GM21737 (cell line): ENCODE data around the gene HOXA10.

Experiments
- ATAC-seq: cut with Tn5 transposase; IDR thresholded peaks from one replicate; pipeline ENCODE4 v1.9.1; 2021; ENCODE audit warnings: mild to moderate bottlenecking, moderate library complexity; ENCODE audit not compliant: unreplicated experiment

Gene HOXA10

DNA sequence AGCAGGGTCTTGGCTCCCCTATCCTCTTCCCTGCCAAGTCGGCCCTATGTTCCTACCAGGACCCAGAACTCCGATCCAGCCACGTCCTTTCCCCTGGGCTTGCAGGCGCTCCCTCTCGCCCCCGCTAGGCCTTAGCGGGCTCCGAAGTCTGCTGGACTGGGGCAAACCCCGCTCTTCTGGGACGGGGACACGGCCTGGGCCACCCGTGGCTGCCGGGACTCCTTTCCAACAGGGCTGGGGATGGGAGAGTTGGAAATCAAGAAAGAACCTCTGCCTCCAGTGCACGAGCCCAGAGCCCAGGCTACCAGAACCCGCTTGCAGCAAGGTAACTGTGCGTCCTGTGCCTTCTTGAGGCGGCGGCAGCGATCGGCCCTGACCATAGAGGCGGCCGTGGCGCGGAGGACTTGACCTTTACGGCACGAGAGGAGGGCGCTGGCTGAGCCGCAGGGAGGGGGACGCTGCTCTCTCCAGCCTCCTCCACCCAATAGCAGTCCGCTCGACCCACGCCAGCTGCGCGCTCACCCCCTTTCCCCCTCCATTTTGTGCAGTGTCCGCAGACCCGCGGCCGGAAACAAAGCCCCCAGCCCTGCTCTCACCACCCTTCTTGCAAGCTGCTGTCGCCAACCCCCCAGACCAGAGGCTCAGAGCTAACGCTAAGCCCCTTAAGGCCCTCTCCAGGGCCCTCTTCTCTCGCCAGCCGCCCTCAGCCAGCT, 17.9 kb upstream of the HOXA10 start:
- ATAC-seq: no peak

DNA sequence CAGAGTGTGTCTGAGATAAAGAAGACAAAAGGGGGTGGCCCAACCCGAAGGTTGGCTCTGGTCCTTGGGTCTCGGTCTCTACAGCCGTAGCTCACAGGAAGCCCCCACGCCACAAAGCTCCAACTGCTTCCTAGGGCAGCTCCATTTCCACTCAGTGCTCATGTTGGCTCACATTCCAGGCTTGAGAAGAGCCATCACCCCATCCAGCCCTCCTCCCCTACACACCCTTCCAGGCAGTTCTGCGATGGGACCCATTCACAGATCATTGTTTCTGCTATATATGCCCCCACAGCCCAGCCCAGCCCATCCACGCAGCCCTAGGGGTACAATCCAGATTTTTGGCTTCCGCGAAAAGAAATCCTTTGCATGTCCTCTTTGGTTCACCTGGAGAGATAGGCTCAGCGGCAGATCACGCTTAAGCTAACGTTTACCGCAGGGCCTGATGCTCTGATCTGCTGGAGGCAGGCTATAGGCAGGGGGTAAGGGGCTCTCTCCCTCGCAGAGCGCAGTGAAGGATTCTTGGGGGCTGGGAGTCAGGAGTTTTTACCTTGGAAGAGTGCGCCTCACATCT, 17.1 kb upstream of the HOXA10 start:
- no peak for ATAC-seq

DNA sequence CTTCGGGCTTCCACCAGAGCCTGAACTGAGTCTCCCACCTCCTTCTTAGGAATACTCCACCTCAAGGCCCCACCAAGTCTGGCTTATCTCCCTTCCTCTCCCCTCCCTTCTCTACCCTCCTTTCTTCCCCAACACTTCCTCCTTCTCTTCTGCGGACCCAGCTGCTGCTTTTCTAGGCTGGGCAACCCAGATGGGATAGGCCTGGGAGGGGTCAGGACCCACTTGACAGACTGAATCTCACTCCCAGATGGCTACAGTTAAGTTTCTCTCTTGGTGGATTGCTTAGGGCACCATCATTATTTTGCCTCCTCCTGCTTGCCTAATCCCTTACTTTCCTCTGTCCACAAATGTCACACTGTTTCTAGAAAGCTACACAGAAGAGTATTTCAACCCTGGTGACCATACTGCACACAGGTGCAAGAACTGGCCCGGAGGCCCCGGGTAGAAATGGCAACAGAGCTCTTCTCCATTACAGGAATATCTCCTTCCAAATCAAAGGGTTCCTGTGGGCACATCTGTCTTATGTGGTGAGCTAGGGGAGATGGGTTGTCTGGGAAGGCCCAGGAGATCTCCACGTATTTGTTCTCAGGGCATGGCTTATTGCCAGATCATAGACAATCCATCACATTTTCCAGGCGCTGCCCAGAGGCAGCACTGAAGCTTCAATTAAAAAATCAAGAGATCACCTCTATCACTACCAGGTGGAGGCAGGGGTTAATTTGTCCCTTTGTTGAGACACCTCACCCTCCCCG, 16.1 kb upstream of the HOXA10 start:
- ATAC-seq: no peak

DNA sequence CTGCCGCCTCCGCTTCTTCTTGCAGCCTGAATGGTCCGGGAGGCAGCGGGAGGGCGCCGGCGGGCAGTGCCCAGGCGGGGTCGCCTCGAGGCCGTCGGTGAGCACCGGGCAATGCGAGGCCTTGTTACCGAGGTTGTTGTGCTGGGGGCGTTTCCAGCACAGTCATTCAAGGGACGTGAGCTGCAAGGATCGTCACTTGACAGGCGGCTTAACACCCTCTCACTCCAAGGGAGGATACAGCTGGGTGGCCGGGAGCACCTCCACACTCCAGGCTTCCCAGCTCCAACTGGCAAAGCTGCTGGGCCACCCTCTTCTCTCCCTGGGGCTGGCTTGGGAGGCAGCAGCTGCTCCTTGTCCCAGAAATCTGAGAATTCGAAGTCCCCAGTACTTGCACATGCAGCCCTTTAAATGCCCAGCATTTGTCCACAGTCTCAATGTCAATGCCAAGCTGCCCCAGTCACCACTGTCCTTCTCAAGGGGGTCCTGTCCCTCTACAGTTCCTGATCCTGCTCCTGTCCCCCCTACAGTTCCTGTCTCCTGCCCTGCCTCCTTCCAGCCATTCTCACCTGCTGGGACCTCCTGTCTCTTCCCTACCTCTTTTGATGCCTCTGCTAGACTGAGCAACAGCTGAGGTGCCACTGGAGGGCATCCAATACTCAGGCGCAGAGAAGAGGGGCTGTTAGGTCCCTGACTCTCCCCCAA, 15.3 kb upstream of the HOXA10 start:
- ATAC-seq: no peak

DNA sequence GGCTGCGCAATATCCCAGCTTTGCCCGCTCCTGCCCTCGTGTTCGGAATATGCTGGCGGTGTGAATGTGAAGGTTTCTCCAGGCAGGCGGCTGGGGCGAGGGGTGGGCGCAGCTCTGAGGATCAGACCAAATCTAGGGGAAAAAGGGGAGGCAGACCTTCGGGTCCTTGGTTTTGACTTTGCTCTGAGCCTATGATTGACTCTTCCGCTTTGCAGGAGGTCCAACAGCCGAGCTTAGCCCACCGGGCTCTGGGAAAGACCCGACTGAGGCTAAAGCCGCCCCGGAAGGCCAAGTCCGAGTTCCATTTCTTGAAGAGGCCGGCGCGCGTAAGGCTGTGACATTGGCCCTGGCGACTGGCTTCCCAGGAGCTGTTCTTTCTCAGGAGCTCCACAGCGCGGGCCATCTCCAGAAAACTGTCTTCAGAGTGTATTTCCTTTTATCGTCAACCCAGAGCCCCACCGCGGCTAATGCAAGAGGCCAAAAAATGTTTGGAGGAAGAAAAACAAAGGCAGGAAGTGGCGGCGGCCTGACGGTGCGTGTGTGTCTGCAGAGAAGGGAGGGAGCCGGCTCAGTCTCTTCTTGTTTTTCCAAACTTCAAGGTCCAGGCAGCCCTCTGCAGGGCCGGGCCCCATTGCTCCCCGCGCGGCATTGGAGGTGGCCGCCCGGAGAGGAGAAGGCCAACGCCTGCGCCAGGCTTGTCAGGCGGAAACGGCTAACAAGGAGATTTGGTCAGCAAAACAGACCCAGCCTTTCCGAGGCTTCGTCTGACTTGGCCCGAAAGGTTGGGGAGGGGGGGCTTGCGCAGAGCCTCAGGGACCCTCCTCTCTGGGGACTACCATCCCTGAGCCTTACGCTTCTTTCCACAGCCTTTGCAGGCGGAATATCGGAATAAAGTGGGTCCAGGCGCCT, 14.5 kb upstream of the HOXA10 start:
- ATAC-seq: no peak

DNA sequence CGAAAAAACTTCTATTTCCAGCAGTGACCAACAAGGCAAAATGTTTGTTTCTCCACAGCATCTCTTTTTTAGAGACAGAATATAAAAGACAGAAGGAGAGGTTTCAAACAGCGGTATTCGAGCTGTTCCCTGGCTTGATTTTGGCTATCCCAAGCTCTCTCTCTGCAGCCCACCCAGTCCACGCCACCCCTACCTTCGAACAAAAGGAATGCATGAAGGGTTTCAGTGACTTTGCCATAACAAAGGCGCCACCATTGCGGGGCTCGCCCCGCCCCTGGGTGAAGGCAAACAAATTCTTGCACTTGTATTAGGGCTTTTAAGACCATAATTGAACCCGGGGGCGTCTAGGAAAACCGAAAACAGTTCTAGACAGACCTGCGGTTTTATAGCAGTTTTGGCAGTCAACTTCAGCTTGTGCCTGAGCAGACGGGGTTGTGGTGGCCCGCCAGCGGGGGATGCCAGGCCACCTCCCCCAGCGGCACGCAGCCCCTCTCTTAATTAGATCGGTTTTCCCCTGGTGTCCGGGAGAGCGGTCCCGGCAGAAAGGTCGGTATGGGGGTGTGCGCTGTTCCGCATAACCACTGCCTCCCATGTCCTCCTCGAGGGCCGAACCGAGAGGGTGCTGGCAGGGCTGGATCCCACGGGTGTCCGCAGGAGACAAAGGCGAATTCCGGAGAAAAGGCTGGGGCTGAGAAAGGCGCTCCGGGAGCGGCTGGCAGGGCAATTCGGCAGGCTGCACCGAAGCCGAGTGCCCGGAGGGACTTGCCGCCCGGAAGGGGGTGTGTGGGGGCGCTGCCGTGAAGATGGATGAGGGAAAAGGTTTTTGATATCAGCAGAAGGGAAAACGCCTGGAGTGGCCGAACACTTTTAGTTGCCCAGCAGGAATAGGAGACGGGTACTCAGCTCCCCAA, 13.6 kb upstream of the HOXA10 start:
- ATAC-seq: no peak

DNA sequence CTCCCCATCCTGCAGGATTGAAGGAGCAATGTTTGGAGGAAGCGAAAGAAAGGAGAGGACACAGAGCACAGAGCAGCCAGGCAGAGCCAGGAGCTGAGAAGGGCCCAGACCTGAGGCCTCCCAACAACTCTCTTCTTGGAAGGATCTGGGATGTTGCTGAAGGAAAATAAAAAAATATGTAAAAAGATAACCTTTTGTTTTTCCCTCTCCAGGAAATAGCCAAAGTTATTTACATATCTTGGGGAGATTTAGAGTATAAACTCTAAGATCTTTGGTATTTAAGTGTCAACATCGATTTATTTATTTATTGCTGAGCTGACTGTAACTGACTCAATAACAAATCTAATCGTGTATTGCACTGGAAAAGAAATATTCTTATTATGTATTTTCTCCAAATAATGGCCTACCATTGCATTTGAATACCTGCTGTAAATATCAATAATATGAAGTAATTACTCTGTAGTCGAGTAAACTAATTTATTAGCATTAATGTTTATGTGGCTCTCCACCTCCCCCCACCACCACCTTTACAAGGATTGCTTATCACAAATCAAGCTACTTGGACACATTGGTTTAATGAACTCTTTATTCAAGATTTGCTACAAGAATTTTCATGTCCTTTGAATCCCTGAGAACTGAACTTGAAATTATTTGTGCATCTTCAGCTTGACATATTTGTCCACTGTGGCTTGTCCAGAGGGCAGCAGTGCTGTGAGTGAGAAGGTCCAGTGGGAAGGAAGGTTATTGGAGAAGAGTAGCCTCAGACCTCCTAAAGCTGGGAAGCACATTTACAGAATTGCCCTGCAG, 12.8 kb upstream of the HOXA10 start:
- no peak for ATAC-seq

DNA sequence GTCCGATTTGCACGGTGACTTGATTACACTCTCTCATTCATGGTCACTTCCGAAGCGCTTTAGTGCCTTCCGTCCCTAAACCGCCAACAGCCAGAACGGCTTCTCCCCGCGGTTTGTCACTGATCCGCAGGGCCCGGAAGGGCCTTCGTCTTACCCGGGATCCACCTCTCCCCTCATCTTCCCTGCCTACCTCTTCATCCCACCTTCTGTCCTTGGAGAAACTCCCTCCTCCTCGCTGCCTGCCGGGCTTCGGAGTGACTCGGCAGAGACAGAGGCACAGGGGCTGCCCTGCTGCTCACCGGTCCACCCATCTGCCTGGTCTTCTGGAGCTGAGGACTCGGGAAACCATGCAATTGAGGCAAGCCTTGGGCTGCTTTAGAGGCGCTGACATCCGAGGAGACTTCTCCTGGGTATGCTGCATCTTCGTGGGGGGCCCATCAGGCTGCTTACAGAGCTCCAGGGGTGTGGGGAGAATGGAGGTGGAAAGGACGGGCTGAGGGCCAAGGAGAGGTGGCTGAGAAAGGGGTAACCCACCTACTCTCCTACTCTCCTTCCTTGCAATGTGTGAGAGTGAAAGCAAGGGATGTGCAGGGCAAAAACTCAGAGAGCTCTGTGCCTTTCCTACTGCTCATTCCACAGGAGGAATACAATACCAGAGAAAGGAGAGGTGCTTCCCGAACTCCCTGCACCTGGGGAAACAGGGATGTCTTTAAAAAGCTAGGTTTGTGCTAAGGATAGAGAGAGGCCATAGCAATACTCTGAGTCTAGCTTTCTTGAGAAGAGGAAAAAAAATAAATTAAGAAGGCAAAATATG, 11.9 kb upstream of the HOXA10 start:
- no peak for ATAC-seq

DNA sequence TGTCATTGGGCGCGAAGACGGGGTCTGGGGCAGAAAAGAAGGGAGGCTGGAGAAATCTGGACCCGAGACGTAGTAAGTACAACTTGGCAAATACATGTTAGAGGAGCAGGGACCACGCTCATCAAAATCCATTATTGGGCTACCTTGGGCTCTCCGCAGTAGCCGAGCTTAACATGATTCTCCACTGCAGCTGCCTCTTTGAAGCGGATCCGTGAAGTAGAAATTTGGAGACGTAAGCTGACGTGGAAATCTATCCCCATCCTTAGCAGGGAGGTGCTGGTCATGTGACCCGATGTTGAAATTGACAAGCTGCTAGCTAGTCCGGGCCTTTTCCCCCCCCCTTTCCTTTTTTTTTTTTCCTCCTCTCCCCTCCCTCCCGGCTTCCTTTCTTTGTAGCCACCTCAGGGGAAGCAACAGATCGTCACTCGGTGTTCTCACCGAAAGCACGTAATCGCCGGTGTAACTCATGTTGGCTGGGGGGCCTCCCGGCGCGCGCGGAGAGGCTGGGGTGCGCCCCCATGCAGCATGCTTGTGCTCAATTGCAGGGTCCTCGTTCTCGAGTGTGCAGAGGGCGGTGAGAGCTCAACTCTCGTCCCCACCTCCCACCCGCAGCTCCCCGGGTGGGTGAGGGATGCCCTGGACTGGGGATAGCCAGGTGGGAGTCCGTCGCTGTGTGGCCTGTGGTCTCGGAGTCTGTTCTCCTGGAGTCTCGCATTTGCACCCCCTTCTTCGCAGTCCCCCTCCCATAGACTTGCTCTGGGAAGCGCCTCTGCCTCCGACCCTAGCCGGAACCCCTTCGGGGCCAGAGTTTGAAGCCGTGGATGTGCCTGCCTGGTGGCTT, 11.1 kb upstream of the HOXA10 start, which contains the start of gene HOXA11:
HOXA11 (minus strand) TSS at position 220 of the 841 bp plus-strand sequence; CDS start at position 132, 88 bp downstream.
- no peak for ATAC-seq

DNA sequence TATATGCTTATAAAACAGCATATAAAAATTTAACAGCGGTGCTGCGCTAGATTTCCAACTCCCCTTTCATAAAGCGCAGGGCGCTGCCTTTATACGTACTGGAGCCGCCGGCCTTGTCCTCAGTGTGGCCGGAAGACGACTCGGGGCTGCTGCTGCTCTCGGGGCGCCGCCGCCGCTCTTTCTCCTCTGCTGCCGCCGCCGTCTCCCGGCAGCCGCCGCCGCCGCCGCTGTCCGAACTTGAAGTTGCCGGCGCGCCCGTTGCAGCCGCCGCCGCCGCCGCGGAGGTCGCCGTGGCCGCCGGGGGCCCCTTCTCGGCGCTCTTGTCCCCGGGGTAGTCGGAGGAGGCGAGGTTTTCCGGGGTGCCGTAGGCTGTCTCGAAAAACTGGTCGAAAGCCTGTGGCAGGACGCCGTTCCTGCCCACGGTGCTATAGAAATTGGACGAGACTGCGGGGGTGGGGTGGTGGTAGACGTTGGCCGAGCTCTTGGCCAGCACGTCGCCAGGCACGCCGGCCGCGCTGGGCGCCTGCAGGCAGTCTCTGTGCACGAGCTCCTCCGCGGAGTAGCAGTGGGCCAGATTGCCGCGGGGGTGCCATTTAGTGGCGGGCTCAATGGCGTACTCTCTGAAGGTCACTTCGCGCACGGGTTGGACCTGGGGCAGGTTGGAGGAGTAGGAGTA, 10.4 kb upstream of the HOXA10 start:
- ATAC-seq: no peak

DNA sequence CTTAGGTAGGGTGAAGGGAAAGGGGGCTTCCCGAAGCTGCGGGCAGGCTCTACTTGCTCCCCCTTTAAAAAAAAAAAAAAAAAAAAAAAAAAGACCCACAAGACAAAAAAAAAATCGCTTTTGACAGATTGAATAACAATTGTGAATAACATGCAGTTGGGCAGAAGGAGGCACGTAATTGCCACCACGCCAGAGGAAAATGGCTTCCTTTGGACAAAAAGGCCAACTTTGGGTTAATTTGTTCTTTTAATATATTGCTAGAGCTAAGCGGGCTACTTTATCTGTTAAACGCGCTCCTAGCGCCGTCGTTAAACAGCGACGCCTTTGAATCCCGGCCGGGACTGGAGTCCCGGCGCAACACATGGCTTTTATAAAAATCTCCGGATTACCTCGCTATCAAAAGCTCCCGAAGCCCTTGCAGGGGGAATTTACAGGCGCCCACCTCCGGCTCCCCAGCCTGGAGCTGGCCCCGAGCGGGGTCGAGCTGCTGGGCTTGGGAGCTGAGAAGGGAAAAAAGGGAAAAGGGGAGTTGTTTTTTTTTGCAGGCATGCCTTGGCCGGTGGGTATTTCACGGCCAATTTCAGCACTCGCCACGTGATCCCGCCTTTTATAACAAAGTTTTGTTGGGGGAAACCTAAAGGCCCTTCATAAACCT, 9.7 kb upstream of the HOXA10 start:
- no peak for ATAC-seq

DNA sequence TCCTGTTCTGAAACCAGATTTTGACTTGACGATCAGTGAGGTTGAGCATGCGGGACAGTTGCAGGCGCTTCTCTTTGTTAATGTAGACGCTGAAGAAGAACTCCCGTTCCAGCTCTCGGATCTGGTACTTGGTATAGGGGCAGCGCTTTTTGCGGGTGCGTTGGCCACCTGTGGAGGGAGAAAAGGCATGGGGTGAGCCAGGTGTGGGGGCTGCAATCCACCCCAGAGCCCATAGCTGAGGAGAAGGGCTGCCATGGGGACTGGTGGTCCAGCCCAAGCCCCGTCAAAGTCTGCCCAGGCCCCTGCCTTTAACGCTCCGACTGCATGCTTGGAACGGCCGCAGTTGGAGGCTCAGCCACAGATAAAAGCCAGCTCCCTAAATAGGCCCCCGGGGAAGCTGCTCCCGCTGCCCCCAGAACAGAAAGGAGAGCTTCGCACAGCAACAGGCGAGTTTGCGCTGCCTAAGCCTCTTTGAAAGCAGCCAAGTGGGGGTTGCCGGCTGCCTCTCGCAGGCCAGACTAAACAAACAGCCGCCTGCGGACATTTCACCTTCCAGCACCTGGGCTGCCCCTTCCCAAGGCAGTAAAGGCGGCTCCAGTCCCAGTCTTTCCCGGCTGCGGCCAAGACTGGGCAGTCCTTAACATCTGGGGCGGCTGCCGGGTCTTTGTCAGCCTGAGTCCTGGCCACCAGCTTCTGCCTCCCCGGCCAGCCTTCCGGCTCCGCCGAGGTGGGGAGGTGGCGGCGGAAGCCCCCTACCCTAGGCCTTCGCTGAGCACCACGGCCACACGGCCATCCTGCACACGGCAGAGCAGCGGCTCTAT, 9.0 kb upstream of the HOXA10 start:
- no peak for ATAC-seq

DNA sequence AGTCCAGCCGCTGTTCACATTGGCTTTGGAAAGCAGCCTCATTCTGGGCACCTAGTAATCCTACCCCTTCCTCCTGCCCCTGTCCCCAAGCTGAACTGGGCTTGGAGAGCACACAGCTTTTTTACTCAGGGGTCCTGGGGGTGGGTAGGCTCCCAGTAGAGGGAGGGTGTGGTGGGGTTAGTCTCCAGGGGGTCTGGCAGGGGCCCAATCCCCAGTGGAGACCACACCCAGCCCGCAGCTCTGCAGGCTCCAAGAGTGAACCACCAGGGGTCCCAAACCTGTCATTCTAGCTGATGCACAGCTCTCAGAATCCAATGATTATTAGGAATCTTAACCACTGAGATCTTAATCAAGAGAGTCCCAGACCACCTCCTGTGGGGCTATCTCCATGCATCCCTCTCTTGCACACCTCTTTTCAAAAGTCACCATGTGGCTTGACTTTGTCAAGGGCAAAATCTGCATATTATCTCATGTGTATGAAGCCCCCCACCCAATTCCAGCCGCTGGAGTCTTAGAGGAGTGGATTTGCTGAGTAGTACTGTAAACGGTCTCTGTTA, 8.2 kb upstream of the HOXA10 start:
- no peak for ATAC-seq

DNA sequence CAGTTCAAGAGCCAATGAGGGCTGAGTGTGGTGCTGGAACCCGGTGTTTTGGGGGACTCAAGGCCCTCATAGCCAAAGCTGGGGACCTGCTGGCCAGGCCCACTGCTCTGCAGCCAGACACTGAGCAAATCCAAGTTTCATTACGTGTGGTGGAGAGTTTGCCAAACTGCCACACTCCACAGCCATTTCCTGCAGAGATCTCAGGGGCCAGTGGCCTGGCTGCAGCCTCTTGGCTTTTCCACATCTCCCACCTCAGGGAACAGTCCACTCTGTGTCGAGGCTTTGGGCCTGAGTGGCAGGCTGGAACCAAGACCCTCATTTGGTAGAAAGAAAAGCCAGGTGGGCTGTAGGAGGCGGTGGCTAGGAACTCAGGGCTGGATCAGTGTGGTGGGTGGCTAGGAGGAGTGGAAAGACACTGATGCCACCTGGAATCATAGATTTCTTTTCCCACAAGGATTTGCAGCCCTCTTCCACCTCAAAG, 7.7 kb upstream of the HOXA10 start:
- no peak for ATAC-seq
